Endothelial cell of umbilical vein (primary cell): ENCODE results near the gene ZBTB26. TPM values are rescaled to one million over a fixed set of nuclear protein-coding genes. Genes with fewer than 3 reads are reported as not detected.

ENCODE experiments used
- BruUV-seq: library from RNA; stranded (reverse); fragments of 400-500 nt; replicated peaks from 2 replicates; lab custom pipeline; 2021; lab: Mats Ljungman, UMichigan
- CTCF ChIA-PET: fragments of 300-600, 350-600 bp; sonication (Branson Sonifier 250); formaldehyde crosslinking; loops from one replicate; lab custom pipeline; 2021; ENCODE audit warnings: antibody characterized with exemption, inconsistent platforms; lab: Charles Lee
- POLR2A ChIA-PET: fragments of 300-600, 350-600 bp; sonication (Branson Sonifier 250); formaldehyde crosslinking; loops from one replicate; lab custom pipeline; 2021; ENCODE audit warnings: antibody characterized with exemption, inconsistent platforms; lab: Charles Lee
- DNase-seq: peaks from one replicate; pipeline ENCODE4 v3.0.0-alpha.2; 2011; ENCODE audit warnings: low read depth, low spot score
- FAIRE-seq: peaks from 2 replicates; lab custom pipeline; 2011; peaks lifted over from hg19 to GRCh38; lab: Jason Lieb, UNC
- H2AFZ ChIP-seq: 2 replicates; pipeline ENCODE4 v1.6.0; 2012; ENCODE audit warnings: low read depth, low read length, control low read depth, inconsistent platforms
- H3K27ac ChIP-seq: 2 replicates; pipeline ENCODE4 v1.5.1; 2011; ENCODE audit warnings: low read depth, mild to moderate bottlenecking, control low read depth, low read length, moderate library complexity; ENCODE audit not compliant: insufficient read depth
- H3K27me3 ChIP-seq, 2 experiments: 2 replicates each; pipeline versions ENCODE4 v1.6.0 to v1.6.1; 2011; ENCODE audit warnings: low read length in 2 of 2, mixed read lengths in 1 of 2; ENCODE audit not compliant: control insufficient read depth in 2 of 2, insufficient read depth in 2 of 2
- H3K36me3 ChIP-seq, 2 experiments: 2 replicates in 1 of 2; 3 replicates in 1 of 2; pipeline ENCODE4 v1.5.1; 2011; ENCODE audit warnings: low read length in 2 of 2, mild to moderate bottlenecking in 1 of 2, moderate library complexity in 1 of 2; ENCODE audit not compliant: control insufficient read depth in 2 of 2, insufficient read depth in 2 of 2; ENCODE audit errors: extremely low read depth in 1 of 2
- H3K4me1 ChIP-seq: 3 replicates; pipeline ENCODE4 v1.5.1; 2011; ENCODE audit warnings: mild to moderate bottlenecking, low read length; ENCODE audit not compliant: control insufficient read depth, insufficient read depth; ENCODE audit errors: extremely low read depth
- H3K4me2 ChIP-seq: 2 replicates; pipeline ENCODE4 v1.6.1; 2011; ENCODE audit warnings: low read length, control low read depth, mixed read lengths; ENCODE audit not compliant: insufficient read depth
- H3K4me3 ChIP-seq, 3 experiments: fragments of 200-600 bp in 1 of 3; sonication (generic), shearing (Covaris generic) in 1 of 3; replicated peaks in 1 of 3; 2 replicates each; pipeline ENCODE4 v1.5.1; 2011 to 2016; ENCODE audit warnings: control low read depth in 3 of 3, low read length in 3 of 3, mild to moderate bottlenecking in 2 of 3, inconsistent platforms in 1 of 3, low read depth in 1 of 3, moderate library complexity in 1 of 3; ENCODE audit not compliant: insufficient read depth in 1 of 3
- H3K79me2 ChIP-seq: 2 replicates; pipeline ENCODE4 v1.6.0; 2012; ENCODE audit warnings: low read length, inconsistent platforms; ENCODE audit not compliant: control insufficient read depth, insufficient read depth
- H3K9ac ChIP-seq: replicated peaks from 2 replicates; pipeline ENCODE3; 2011; ENCODE audit warnings: low read length, control low read depth; ENCODE audit not compliant: insufficient read depth; ENCODE audit errors: extremely low read depth
- H3K9me1 ChIP-seq: replicated peaks from 3 replicates; pipeline ENCODE4 v1.6.0; 2011; ENCODE audit warnings: mild to moderate bottlenecking, low read length; ENCODE audit not compliant: control insufficient read depth, insufficient read depth; ENCODE audit errors: extremely low read depth
- H3K9me3 ChIP-seq: replicated peaks from 2 replicates; pipeline ENCODE4 v1.5.1; 2012; ENCODE audit warnings: low read length, inconsistent platforms; ENCODE audit not compliant: control insufficient read depth, insufficient read depth
- H4K20me1 ChIP-seq: replicated peaks from 2 replicates; pipeline ENCODE3; 2011; ENCODE audit warnings: mild to moderate bottlenecking, low read length; ENCODE audit not compliant: control insufficient read depth, insufficient read depth; ENCODE audit errors: extremely low read depth
- CTCF ChIP-seq, 2 donors: IDR thresholded peaks; 1 replicate in 1 of 2; 2 replicates in 1 of 2; pipeline ENCODE4 v1.5.1; 2011; ENCODE audit warnings: low read length in 2 of 2, mild to moderate bottlenecking in 2 of 2, moderate library complexity in 2 of 2, control low read depth in 1 of 2, inconsistent platforms in 1 of 2, low read depth in 1 of 2; ENCODE audit not compliant: insufficient read depth in 1 of 2; ENCODE audit errors: extremely low read depth in 1 of 2
- EZH2 ChIP-seq: IDR thresholded peaks from 2 replicates; pipeline ENCODE4 v1.6.1; 2012; ENCODE audit warnings: borderline replicate concordance, low read depth, mild to moderate bottlenecking, moderate library complexity, low read length, inconsistent platforms; ENCODE audit not compliant: severe bottlenecking
- FOS ChIP-seq: IDR thresholded peaks from 2 replicates; pipeline ENCODE4 v1.6.1; 2011; ENCODE audit warnings: mild to moderate bottlenecking, low read length, moderate library complexity, borderline replicate concordance; ENCODE audit not compliant: insufficient read depth
- GATA2 ChIP-seq: IDR thresholded peaks from 2 replicates; pipeline ENCODE4 v1.7.0; 2011; ENCODE audit warnings: low read depth, mild to moderate bottlenecking, moderate library complexity, mixed read lengths, low read length; ENCODE audit not compliant: insufficient read length, insufficient read depth
- JUN ChIP-seq: IDR thresholded peaks from 2 replicates; pipeline ENCODE4 v1.6.1; 2011; ENCODE audit warnings: borderline replicate concordance, low read depth; ENCODE audit not compliant: insufficient read length, insufficient read depth
- MAX ChIP-seq: IDR thresholded peaks from 2 replicates; pipeline ENCODE4 v1.6.1; 2011; ENCODE audit not compliant: insufficient read depth, insufficient read length
- MYC ChIP-seq: IDR thresholded peaks from one replicate; pipeline ENCODE4 v1.6.1; 2011; ENCODE audit warnings: mild to moderate bottlenecking, low read depth, low read length
- POLR2A ChIP-seq: IDR thresholded peaks from 2 replicates; pipeline ENCODE4 v1.6.1; 2012; ENCODE audit warnings: low read depth, mild to moderate bottlenecking, control low read depth, low read length
- POLR2AphosphoS5 ChIP-seq: IDR thresholded peaks from 2 replicates; pipeline ENCODE4 v1.6.1; 2012; ENCODE audit warnings: low read depth, mild to moderate bottlenecking, control low read depth, low read length, moderate library complexity; ENCODE audit not compliant: insufficient read depth
- dilution Hi-C: fragments of 300-500 bp; cut with MboI; formaldehyde crosslinking; loops from one replicate; pipeline ENCODE4 v1.15.0; 2019; ENCODE audit warnings: low sequenced_read_pairs; ENCODE audit not compliant: extremely low pct_ligation_motif_present
- intact Hi-C: fragments of 100-400 bp; cut with micrococcal nuclease; formaldehyde crosslinking; loops from one replicate; pipeline ENCODE4 v1.10.0; 2022
- polyA plus RNA-seq, 4 experiments: library from polyadenylated mRNA; depleted of rRNA in 3 of 4; stranded (reverse) in 3 of 4; unstranded in 1 of 4; fragments of >200 nt; gene quantifications; 2 replicates each; pipeline versions ENCODE4 v1.2.1 to v1.2.3, GENCODE V29; 2011 to 2012; ENCODE audit warnings: missing spikeins in 1 of 4
- total RNA-seq: library from RNA; stranded (reverse); gene quantifications from 2 replicates; pipeline ENCODE4 v1.2.3, GENCODE V29; 2021

Gene ZBTB26
- total and polyA plus RNA-seq, 2 donors (not counting 3 experiments of a cell fraction or from before 2014, with no cell fraction given), result 2.6 to 5.0 TPM

- H4K20me1 ChIP-seq, result peaks cover 8% of the 10 kb centered on the region
- H3K4me3 ChIP-seq, result no peak overlapping the region
- no peak for FAIRE-seq
- no peak overlapping the region for H3K9ac ChIP-seq
- intact Hi-C loops, result no loop called here
- peaks cover 57% of the 10 kb centered on the region for H3K79me2 ChIP-seq
- H3K4me1 ChIP-seq, result peaks cover 20% of the 10 kb centered on the region
- no peak overlapping the region for H2AFZ ChIP-seq
- H3K4me2 ChIP-seq, result no peak overlapping the region
- H3K9me3 ChIP-seq, result no peaks in the 10 kb centered on the region
- ChIA-PET POLR2A (no interaction called here), CTCF (interaction anchor here (0.6 to 0.7 kb wide), 2 partner anchors 25 to 885 kb away, joined by 3 to 4 read pairs; no protein-coding TSS in a partner anchor)
- no peaks in the 10 kb centered on the region for H3K36me3 ChIP-seq
- DNase-seq, result peak; percentile 44
- no peaks in the 10 kb centered on the region for H3K9me1 ChIP-seq
- TF ChIP-seq POLR2A (no peak), JUN (no peak), FOS (no peak), POLR2AphosphoS5 (no peak), CTCF (IDR thresholded peaks at IDR 0.05; ENCODE audit: extremely low read depth in 1 of 2, insufficient read depth in 1 of 2, low read depth in 1 of 2, low read length in 2 of 2) (no peak), GATA2 (no peak), EZH2 (no peak), MYC (no peak), MAX (no peak)
- no peak overlapping the region for H3K27ac ChIP-seq
- BruUV-seq, result no TSS peak
- dilution Hi-C loops, result no loop called here
- H3K27me3 ChIP-seq, result no peaks in the 10 kb centered on the region
These were observed 15.2 kb upstream of the ZBTB26 start for GRCh38 chr9:122946461-122947005.
